Lower leg skin (tissue), 3 donors: Measurements from ENCODE around the gene CSTF2.
"Not testable (repeated sequence)": the region's sequence is repeated elsewhere in the genome, so short reads cannot be mapped to it uniquely, and the experiment has no call there.

Experiments
- CTCF ChIP-seq, 3 donors: fragments of 450-650 bp; IDR thresholded peaks; one replicate each; pipeline ENCODE4 v1.5.1; 2016; ENCODE audit warnings: antibody characterized with exemption in 3 of 3, mild to moderate bottlenecking in 3 of 3, moderate library complexity in 2 of 3
- POLR2A ChIP-seq, 2 donors: fragments of 450-650 bp; IDR thresholded peaks; one replicate each; pipeline ENCODE4 v1.6.1; 2016 to 2017; ENCODE audit warnings: antibody characterized with exemption in 2 of 2, mild to moderate bottlenecking in 1 of 2, moderate library complexity in 1 of 2

- TF ChIP-seq CTCF, POLR2A (IDR thresholded peaks at IDR 0.05): not testable (repeated sequence)
Observed at GRCh38 chrX:100808265-100808664, 11.9 kb upstream of the CSTF2 start.
